Peyer's patch (tissue), 4 donors: ENCODE measurements around the gene RAD51. TPM values are rescaled to one million over a fixed set of nuclear protein-coding genes. Genes with fewer than 3 reads are reported as not detected.

Experiments
- DNase-seq, 3 donors: peaks; one replicate each; pipeline ENCODE4 v3.0.0-alpha.2; 2017 to 2019
- H3K27ac ChIP-seq, 4 donors: fragments of 200-600 bp; sonication (generic); one replicate each; pipeline ENCODE4 v1.5.1; 2016 to 2019
- H3K27me3 ChIP-seq, 2 donors: fragments of 200-600 bp; sonication (generic); one replicate each; pipeline ENCODE4 v1.5.1; 2019
- H3K36me3 ChIP-seq, 3 donors: fragments of 200-600 bp; sonication (generic); one replicate each; pipeline ENCODE4 v1.5.1; 2016 to 2019
- H3K4me1 ChIP-seq, 4 donors: fragments of 200-600 bp; sonication (generic); one replicate each; pipeline ENCODE4 v1.5.1; 2016 to 2019
- H3K4me3 ChIP-seq, 4 donors: fragments of 200-600 bp; sonication (generic); 1 replicate in 3 of 4; 2 replicates in 1 of 4; pipeline ENCODE4 v1.5.1; 2016 to 2019; ENCODE audit warnings: mild to moderate bottlenecking in 1 of 4
- H3K9me3 ChIP-seq, 4 donors: fragments of 200-600 bp; sonication (generic); one replicate each; pipeline ENCODE4 v1.5.1; 2016 to 2019; ENCODE audit warnings: mild to moderate bottlenecking in 1 of 4
- POLR2A ChIP-seq, 2 donors: fragments of 450-650 bp; IDR thresholded peaks; one replicate each; pipeline ENCODE4 v1.5.1; 2017; ENCODE audit warnings: antibody characterized with exemption in 2 of 2, mild to moderate bottlenecking in 2 of 2, moderate library complexity in 2 of 2
- total RNA-seq, 4 donors: library from RNA; depleted of rRNA; stranded (reverse); fragments of >200 nt; gene quantifications; one replicate each; pipeline ENCODE4 v1.1.0, GENCODE V29; 2016
- TF ChIP-seq, protein P1 (sequence below), 6 experiments: fragments of 450-650 bp in 4 of 6; fragments of 200-600 bp in 2 of 6; sonication (generic) in 1 of 6; IDR thresholded peaks; one replicate each; pipeline ENCODE4 v1.5.1; 2017 to 2019; ENCODE audit warnings: antibody characterized with exemption in 6 of 6, mild to moderate bottlenecking in 3 of 6, moderate library complexity in 1 of 6

The RAD51 gene
- total RNA-seq, 4 donors from 2014 or later, result 1.1 to 7.4 (median 1.2) TPM; not detected in 1

DNA sequence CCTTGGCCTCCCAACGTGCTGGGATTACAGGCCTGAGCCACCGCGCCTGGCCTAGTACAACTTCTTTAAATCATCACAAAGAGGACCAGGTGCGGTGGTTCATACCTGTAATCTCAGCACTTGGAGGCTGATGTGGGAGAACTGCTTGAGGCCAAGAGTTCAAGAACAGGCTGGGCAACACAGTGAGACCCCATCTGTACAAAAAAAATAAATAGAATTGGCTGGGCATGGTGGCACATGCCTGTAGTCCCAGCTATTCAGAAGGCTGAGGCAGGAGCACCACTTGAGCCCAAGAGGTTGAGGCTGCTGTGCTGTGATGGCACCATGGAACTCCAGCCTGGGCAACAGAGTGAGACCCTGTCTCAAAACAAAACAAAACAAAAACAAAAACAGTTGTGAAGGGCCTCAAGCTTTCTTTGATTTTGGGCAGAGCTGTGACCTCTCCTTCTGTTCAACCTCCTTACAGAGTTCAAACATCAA is 54.2 kb downstream of the RAD51 start:
- H3K4me1 ChIP-seq, result peaks cover 0 to 55% (median 2%) of the 10 kb centered on the region in 4 donors
- H3K36me3 ChIP-seq, result peaks cover 0 to 50% (median 0%) of the 10 kb centered on the region in 3 donors
- no peak overlapping the region for H3K27ac ChIP-seq

DNA sequence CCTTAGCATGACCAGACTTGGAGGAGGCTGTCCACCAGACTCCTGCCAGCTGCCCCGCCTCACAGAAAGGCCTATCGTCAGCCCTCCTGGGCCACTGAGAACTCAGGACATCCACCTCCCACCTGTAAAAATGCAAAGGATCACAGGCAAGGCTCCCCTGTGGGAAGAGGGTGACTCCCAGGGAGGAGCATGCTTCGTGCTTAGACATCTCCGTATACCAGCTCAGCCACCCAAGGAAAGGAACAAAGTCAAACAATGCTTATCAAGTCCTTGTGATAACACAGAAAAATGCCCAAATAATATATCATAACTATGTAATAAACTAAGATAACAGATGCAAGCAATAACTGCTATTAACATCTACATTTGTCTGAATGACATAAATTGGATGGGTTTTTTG is 55.9 kb downstream of the RAD51 start:
- peaks cover 0 to 33% (median 0%) of the 10 kb centered on the region in 3 donors for H3K36me3 ChIP-seq
- H3K4me3 ChIP-seq, result no peak overlapping the region
- peak overlapping the region in 1 of 4 donors; percentile 25 for H3K27ac ChIP-seq

More for the DNA sequence above, 54.2 kb downstream of the RAD51 start:
- DNase-seq, result no peak
- TF ChIP-seq, protein P1, sequence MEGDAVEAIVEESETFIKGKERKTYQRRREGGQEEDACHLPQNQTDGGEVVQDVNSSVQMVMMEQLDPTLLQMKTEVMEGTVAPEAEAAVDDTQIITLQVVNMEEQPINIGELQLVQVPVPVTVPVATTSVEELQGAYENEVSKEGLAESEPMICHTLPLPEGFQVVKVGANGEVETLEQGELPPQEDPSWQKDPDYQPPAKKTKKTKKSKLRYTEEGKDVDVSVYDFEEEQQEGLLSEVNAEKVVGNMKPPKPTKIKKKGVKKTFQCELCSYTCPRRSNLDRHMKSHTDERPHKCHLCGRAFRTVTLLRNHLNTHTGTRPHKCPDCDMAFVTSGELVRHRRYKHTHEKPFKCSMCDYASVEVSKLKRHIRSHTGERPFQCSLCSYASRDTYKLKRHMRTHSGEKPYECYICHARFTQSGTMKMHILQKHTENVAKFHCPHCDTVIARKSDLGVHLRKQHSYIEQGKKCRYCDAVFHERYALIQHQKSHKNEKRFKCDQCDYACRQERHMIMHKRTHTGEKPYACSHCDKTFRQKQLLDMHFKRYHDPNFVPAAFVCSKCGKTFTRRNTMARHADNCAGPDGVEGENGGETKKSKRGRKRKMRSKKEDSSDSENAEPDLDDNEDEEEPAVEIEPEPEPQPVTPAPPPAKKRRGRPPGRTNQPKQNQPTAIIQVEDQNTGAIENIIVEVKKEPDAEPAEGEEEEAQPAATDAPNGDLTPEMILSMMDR (IDR thresholded peaks at IDR 0.05), result no peak
- no peak for TF ChIP-seq POLR2A (IDR thresholded peaks at IDR 0.05)
- Histone ChIP-seq H3K4me3 (no peak overlapping the region), H3K9me3 (no peaks in the 10 kb centered on the region), H3K27me3 (no peaks in the 10 kb centered on the region)

DNA sequence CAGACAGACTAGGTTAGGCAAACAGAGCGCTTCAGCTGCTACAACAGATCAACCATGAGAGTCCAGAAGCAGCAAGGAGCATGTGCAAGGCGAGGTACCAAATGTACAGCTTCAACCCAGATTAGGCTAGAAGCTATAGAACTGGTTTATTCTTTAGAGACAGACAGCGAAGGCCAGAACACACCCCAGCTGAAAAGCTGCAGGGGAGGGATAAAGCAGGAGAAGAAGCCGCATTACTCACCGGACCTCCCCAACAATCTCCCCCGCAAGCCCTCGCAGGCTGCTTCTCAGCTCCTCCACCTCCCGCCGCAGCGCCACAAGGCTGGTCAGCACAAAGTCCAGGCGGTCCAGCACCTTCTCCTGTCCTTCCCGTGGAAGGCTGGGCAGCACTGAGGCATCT is 56.8 kb downstream of the RAD51 start:
- peaks cover 0 to 28% (median 0%) of the 10 kb centered on the region in 3 donors for H3K36me3 ChIP-seq

More for the DNA sequence above, 55.9 kb downstream of the RAD51 start:
- no peak for DNase-seq
- H3K4me1 ChIP-seq, result peaks cover 0 to 50% (median 2%) of the 10 kb centered on the region in 4 donors
- H3K9me3 ChIP-seq, result no peaks in the 10 kb centered on the region
- no peak for TF ChIP-seq POLR2A (IDR thresholded peaks at IDR 0.05)
- TF ChIP-seq, protein P1 (IDR thresholded peaks at IDR 0.05), result no peak
- H3K27me3 ChIP-seq, result no peaks in the 10 kb centered on the region

DNA sequence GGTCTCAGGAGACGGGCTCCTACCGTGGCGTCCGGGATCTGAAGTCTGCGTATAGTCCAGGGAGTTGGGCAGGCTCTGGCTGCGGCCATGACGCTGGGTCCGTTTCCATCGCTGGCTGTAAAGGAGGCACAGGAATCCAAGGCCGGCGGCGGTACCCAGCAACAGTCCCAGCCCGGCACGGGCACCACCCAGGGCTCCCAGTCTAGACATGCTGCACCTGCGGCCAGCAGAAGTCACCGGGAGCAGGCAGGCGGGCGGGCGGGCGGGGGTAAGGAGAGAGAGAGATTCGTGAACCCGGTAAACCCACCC is 59.6 kb downstream of the RAD51 start:
- Histone ChIP-seq H3K27ac (peak overlapping the region; percentile 82 to 89 (median 85)), H3K4me1 (peaks cover 0 to 29% (median 0%) of the 10 kb centered on the region in 4 donors), H3K27me3 (no peaks in the 10 kb centered on the region), H3K9me3 (no peaks in the 10 kb centered on the region), H3K36me3 (peaks cover 0 to 19% (median 0%) of the 10 kb centered on the region in 3 donors), H3K4me3 (peak overlapping the region; percentile 73 to 98 (median 94))
- no peak for TF ChIP-seq POLR2A (IDR thresholded peaks at IDR 0.05)
- TF ChIP-seq, protein P1 (IDR thresholded peaks at IDR 0.05), result no peak
- DNase-seq, result peak; percentile 27 to 72 (median 67)

More for the DNA sequence above, 56.8 kb downstream of the RAD51 start:
- no peak overlapping the region for H3K27ac ChIP-seq
- no peak overlapping the region for H3K4me3 ChIP-seq
- peaks cover 0 to 46% (median 2%) of the 10 kb centered on the region in 4 donors for H3K4me1 ChIP-seq
- no peak for DNase-seq
- no peak for TF ChIP-seq POLR2A (IDR thresholded peaks at IDR 0.05)
- TF ChIP-seq, protein P1 (IDR thresholded peaks at IDR 0.05), result no peak
- H3K9me3 ChIP-seq, result no peaks in the 10 kb centered on the region
- no peaks in the 10 kb centered on the region for H3K27me3 ChIP-seq

DNA sequence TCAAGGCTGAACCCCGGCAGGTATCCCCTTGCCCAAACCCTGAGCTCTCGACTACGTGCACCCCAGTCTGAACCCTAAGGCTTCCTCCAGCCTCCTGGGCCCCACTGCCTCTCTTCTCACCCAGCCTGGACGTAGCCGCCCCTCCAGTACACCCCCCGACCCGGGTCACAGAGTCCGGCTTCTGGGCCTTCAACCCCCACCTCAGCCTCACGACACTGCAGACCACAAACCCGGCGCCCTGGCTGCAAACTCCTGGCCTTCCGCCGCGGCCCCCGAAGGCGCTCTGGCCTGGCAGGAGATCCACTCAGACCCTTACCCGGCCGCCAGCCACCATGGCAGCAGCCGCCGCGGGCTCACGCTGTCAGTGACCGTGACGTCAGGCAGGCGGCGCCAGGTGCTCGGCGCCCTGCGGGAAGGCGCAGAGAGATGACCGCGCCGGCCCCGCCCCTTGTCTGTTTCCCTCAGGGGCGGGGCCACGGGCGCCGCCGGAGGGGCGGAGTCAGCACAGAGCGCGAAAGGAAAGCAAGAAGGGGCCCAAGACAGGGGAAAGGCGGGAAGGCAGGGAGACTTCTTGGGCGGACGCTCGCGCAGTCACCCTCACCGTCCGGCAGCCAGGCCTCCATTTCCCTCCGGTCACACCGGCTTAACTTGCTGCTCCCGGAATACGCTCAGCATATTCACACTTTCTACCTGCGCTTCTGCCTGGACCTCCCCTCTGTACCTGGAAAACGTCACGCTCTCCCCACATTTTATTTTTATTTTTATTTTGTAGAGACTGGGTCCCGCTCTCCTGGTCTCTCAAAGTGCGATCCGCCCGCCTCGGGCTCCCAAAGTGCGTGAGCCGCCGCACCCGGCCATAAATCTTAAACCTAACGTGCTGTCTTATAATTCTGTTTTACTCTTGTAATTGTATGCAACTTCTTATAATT is 60.2 kb downstream of the RAD51 start, which contains the start of gene RMDN3:
Gene RMDN3, minus strand, starts transcription at position 372 of the 929 bp plus-strand sequence. CDS start 471 bp downstream, outside the sequence.
- H3K27ac ChIP-seq, result peak within 1 kb of the TSS; percentile 82 to 89 (median 85)
- peaks cover 0 to 19% (median 0%) of the 10 kb centered on the region in 3 donors for H3K36me3 ChIP-seq
- no peaks in the 10 kb centered on the region for H3K27me3 ChIP-seq
- TF ChIP-seq, protein P1 (IDR thresholded peaks at IDR 0.05), result peak in 2 of 6 experiments; percentile 16 to 30
- TF ChIP-seq POLR2A (IDR thresholded peaks at IDR 0.05), result peak; percentile 61 to 69
- H3K9me3 ChIP-seq, result no peaks in the 10 kb centered on the region
- DNase-seq, result peak; percentile 94 to 97 (median 96)
- peaks cover 0 to 29% (median 0%) of the 10 kb centered on the region in 4 donors for H3K4me1 ChIP-seq
- peak within 1 kb of the TSS; percentile 73 to 98 (median 94) for H3K4me3 ChIP-seq
